Suprapubic skin (tissue), 4 donors: Measurements from ENCODE around the gene CDC42SE2. TPM values are rescaled to one million over a fixed set of nuclear protein-coding genes. Genes with fewer than 3 reads are reported as not detected.

Experiments used
- DNase-seq, 2 donors: peaks; one replicate each; pipeline ENCODE4 v3.0.0-alpha.2; 2019; ENCODE audit warnings: low spot score in 2 of 2
- H3K27ac ChIP-seq: fragments of 200-600 bp; sonication (generic); one replicate; pipeline ENCODE4 v1.5.1; 2019
- H3K27me3 ChIP-seq: fragments of 200-600 bp; sonication (generic); one replicate; pipeline ENCODE4 v1.5.1; 2019
- H3K36me3 ChIP-seq: fragments of 200-600 bp; sonication (generic); one replicate; pipeline ENCODE4 v1.5.1; 2019
- H3K4me1 ChIP-seq: fragments of 200-600 bp; sonication (generic); one replicate; pipeline ENCODE4 v1.5.1; 2019
- H3K4me3 ChIP-seq: fragments of 200-600 bp; sonication (generic); one replicate; pipeline ENCODE4 v1.5.1; 2019; ENCODE audit warnings: mild to moderate bottlenecking
- H3K9me3 ChIP-seq: fragments of 200-600 bp; sonication (generic); one replicate; pipeline ENCODE4 v1.5.1; 2019
- EP300 ChIP-seq: sonication (generic); formaldehyde crosslinking; IDR thresholded peaks from one replicate; pipeline ENCODE4 v1.6.1; 2017; ENCODE audit warnings: antibody characterized with exemption
- POLR2A ChIP-seq, 2 donors: fragments of 450-650 bp; IDR thresholded peaks; one replicate each; pipeline ENCODE4 v1.6.1; 2017; ENCODE audit warnings: antibody characterized with exemption in 2 of 2, mild to moderate bottlenecking in 2 of 2, moderate library complexity in 2 of 2
- POLR2AphosphoS5 ChIP-seq, 3 donors: sonication (generic); formaldehyde crosslinking; IDR thresholded peaks; one replicate each; pipeline ENCODE4 v1.6.1; 2017; ENCODE audit warnings: antibody characterized with exemption in 3 of 3
- WGBS: methylation state at CpG from one replicate; pipeline ENCODE4 v1.1.5; 2018; 5-methylcytosine and 5-hydroxymethylcytosine counted together
- total RNA-seq, 4 donors: library from RNA; depleted of rRNA; stranded (reverse); fragments of >200 nt; gene quantifications; one replicate each; pipeline ENCODE4 v1.1.0, GENCODE V29; 2016
- TF ChIP-seq, protein P1 (sequence below), 2 donors: fragments of 200-600 bp in 1 of 2; fragments of 450-650 bp in 1 of 2; sonication (generic) in 1 of 2; IDR thresholded peaks; one replicate each; pipeline ENCODE4 v1.5.1; 2016 to 2019; ENCODE audit warnings: antibody characterized with exemption in 2 of 2, mild to moderate bottlenecking in 1 of 2, moderate library complexity in 1 of 2

Gene CDC42SE2
- total RNA-seq, 4 donors from 2014 or later, result 32.4 to 46.6 (median 36.7) TPM

GRCh38 chr5:131405674-131406073 lies 141.8 kb downstream of the CDC42SE2 start:
- H3K9me3 ChIP-seq, result peaks cover 10% of the 10 kb centered on the region
- H3K27me3 ChIP-seq, result no peaks in the 10 kb centered on the region
- no peak for TF ChIP-seq POLR2AphosphoS5 (IDR thresholded peaks at IDR 0.05)
- TF ChIP-seq, protein P1, sequence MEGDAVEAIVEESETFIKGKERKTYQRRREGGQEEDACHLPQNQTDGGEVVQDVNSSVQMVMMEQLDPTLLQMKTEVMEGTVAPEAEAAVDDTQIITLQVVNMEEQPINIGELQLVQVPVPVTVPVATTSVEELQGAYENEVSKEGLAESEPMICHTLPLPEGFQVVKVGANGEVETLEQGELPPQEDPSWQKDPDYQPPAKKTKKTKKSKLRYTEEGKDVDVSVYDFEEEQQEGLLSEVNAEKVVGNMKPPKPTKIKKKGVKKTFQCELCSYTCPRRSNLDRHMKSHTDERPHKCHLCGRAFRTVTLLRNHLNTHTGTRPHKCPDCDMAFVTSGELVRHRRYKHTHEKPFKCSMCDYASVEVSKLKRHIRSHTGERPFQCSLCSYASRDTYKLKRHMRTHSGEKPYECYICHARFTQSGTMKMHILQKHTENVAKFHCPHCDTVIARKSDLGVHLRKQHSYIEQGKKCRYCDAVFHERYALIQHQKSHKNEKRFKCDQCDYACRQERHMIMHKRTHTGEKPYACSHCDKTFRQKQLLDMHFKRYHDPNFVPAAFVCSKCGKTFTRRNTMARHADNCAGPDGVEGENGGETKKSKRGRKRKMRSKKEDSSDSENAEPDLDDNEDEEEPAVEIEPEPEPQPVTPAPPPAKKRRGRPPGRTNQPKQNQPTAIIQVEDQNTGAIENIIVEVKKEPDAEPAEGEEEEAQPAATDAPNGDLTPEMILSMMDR (IDR thresholded peaks at IDR 0.05), result no peak
- no peak for TF ChIP-seq EP300
- TF ChIP-seq POLR2A (IDR thresholded peaks at IDR 0.05), result no peak
- no peaks in the 10 kb centered on the region for H3K4me1 ChIP-seq
- WGBS, result 93% methylated on average over 2 of the region's 2 CpGs
- peaks cover 34% of the 10 kb centered on the region for H3K36me3 ChIP-seq
- no peak for DNase-seq
- H3K4me3 ChIP-seq, result no peak overlapping the region
- H3K27ac ChIP-seq, result no peak overlapping the region

GRCh38 chr5:131406076-131406475 lies 142.2 kb downstream of the CDC42SE2 start:
- WGBS, result 100% methylated on average over 2 of the region's 2 CpGs
- Histone ChIP-seq H3K4me3 (no peak overlapping the region), H3K36me3 (peaks cover 33% of the 10 kb centered on the region), H3K9me3 (peaks cover 10% of the 10 kb centered on the region), H3K4me1 (no peaks in the 10 kb centered on the region), H3K27me3 (no peaks in the 10 kb centered on the region), H3K27ac (no peak overlapping the region)
- TF ChIP-seq, protein P1 (IDR thresholded peaks at IDR 0.05), result no peak
- TF ChIP-seq POLR2A (IDR thresholded peaks at IDR 0.05) (no peak), POLR2AphosphoS5 (IDR thresholded peaks at IDR 0.05) (no peak), EP300 (no peak)
- no peak for DNase-seq

GRCh38 chr5:131406975-131407638 lies 143.3 kb downstream of the CDC42SE2 start:
- DNase-seq, result no peak
- WGBS, result 96% methylated on average over 6 of the region's 6 CpGs
- peaks cover 32% of the 10 kb centered on the region for H3K36me3 ChIP-seq
- no peaks in the 10 kb centered on the region for H3K4me1 ChIP-seq
- no peak overlapping the region for H3K27ac ChIP-seq
- no peak overlapping the region for H3K4me3 ChIP-seq
- peaks cover 9% of the 10 kb centered on the region for H3K9me3 ChIP-seq
- TF ChIP-seq POLR2A (IDR thresholded peaks at IDR 0.05) (no peak), EP300 (no peak), POLR2AphosphoS5 (IDR thresholded peaks at IDR 0.05) (no peak)
- TF ChIP-seq, protein P1 (IDR thresholded peaks at IDR 0.05), result no peak
- no peaks in the 10 kb centered on the region for H3K27me3 ChIP-seq

GRCh38 chr5:131413605-131414559 lies 150.0 kb downstream of the CDC42SE2 start:
- WGBS, result 76% methylated on average over 4 of the region's 4 CpGs
- no peaks in the 10 kb centered on the region for H3K27me3 ChIP-seq
- no peak overlapping the region for H3K4me3 ChIP-seq
- H3K36me3 ChIP-seq, result peaks cover 3% of the 10 kb centered on the region
- TF ChIP-seq, protein P1 (IDR thresholded peaks at IDR 0.05), result no peak
- TF ChIP-seq POLR2A (IDR thresholded peaks at IDR 0.05), result no peak
- no peak for TF ChIP-seq POLR2AphosphoS5 (IDR thresholded peaks at IDR 0.05)
- no peak for TF ChIP-seq EP300
- H3K4me1 ChIP-seq, result peaks cover 4% of the 10 kb centered on the region
- no peaks in the 10 kb centered on the region for H3K9me3 ChIP-seq
- H3K27ac ChIP-seq, result no peak overlapping the region
- no peak for DNase-seq

- 77% methylated on average over 3 of the region's 3 CpGs for WGBS
- Histone ChIP-seq H3K4me1 (peaks cover 4% of the 10 kb centered on the region), H3K9me3 (no peaks in the 10 kb centered on the region), H3K27ac (no peak overlapping the region), H3K4me3 (no peak overlapping the region), H3K27me3 (no peaks in the 10 kb centered on the region), H3K36me3 (no peaks in the 10 kb centered on the region)
- TF ChIP-seq, protein P1 (IDR thresholded peaks at IDR 0.05), result no peak
- TF ChIP-seq POLR2A (IDR thresholded peaks at IDR 0.05) (no peak), EP300 (no peak), POLR2AphosphoS5 (IDR thresholded peaks at IDR 0.05) (no peak)
- DNase-seq, result no peak
Observed at GRCh38 chr5:131416729-131417128, 152.9 kb downstream of the CDC42SE2 start.
